ENCODE results near the gene RMP24.
"Not testable (repeated sequence)": the region's sequence is repeated elsewhere in the genome, so short reads cannot be mapped to it uniquely, and the experiment has no call there.

The RMP24 gene

DNA sequence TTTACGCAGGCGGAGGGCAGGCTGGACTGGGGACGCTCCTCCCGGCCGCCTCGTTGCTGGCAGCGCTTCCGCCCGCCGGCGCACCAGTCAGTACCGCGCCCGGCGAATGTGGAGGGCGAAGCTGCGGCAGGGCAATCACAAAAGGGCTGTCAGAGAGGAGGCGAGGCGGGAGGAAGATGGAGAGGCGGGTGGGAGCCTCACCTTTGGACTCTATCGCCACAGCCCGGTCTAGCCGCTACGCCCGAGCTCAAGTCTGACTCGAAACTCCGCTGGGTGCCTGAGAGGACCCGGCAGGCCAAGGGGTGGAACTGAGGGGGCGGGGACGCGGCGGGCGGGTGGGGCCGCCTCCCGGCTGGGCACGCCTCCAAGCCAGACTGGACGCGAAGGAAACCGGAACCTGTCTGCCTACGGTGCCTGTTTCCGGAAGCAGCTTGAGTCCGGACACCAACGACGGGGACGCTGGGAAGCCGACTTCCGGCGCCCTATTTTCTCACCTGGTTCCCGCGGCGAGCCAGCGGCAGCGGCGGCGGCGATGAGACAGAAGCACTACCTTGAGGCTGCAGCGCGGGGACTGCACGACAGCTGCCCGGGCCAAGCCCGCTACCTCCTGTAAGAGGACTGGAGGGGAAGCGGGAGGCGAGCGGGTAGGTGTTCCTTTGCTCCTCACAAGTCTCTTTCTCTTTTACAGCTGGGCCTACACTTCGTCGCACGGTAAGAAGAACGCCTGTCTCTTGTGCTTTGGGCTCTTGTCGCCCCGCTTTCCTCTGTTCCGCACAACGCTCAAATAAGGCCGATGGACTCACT is at the start of gene RMP24:
RMP24 (plus strand) TSS at position 483 of the 804 bp plus-strand sequence.
- DNase-seq (ENCODE audit: low spot score): peak; percentile 95

DNA sequence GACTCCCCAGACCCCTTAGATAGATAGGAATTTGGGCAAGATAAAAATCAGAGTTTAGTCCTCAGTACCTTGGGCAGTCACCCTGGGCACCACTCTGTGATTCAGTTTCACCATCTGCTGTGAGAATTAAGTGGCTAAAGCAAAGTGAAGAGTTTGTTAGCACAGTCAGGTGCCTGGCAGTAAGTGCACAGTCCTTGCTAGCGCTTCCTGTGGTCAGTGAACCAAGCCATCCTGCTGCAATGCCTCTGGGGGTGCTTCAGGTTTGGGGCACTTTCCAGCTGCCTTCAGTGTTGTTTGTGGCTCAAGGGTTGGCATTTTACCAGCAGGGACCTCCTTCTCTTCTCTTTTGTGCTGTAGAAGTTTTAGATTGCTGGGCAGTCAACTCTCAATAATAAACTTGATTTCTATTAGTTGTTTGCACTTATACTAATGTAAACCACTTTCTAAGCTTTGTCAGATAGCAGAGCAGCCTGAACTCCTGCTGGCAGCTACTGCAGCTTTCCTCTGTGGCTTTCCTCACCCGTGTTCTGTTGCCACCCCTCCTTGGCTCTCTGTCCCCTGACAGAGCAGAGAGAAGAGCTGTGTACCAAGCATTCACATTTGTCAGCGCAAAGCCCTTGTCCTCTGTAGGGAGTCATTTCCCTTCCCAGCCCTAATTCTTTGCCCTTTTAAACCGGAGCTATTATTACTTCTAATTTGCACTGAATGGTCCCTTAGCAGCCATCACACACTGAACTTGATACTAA is 48.4 kb upstream of the RMP24 start:
- no peak for DNase-seq (ENCODE audit: low spot score)

DNA sequence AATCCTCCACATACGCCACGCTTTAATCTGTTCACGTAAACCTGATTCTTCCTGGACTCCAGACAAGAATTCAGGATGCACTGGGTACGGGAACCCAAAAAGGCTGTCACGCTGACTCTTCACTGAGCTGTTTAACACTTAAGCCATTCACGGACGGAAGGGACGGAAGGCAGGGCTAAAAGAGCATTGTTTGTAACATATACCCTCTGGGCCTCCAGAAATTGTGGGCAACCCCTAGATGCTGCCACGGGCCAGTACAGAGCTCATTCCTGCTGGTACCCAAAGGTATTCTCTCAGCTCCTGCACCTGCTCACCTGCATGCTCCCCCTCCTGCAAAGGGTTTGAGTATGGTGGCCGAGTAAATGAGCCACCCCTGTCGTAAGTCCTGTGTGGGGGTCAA is 45.6 kb upstream of the RMP24 start:
- DNase-seq (ENCODE audit: low spot score): no peak

DNA sequence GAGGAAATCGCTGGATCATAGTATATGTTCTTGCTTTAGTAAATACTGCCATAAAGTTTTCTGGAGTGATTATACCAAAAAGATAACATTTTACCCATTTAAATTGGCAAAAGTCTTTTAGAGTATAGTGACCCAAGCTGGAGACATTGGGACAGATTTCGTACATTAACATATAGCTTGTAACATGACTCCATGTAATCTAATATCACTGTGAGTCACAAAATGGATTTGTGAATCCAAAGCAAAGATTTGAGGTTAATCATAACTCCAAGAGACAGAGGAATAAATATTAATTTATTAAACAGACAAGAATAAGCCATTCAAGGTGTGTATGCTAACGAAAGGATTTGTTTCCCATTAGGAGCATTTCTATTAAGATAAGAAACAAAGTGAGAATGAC is 45.0 kb upstream of the RMP24 start:
- no peak for DNase-seq (ENCODE audit: low spot score)

DNA sequence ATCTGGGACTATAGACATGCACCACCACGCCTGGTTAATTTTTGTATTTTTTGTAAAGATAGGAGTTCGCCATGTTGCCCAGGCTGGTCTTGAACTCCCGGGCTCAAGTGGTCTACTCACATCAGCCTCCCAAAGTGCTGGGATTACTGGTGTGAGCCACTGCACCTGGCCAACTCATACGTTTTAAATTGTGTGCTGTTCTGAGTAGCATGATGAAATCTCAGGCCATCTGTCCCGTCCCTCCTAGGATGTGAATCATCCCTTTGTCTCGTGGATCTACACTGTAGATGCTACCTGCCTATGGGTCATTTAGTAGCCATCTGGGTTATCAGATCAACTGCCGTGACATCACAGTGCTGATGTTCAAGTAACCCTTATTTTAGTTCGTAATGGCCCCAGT is 38.5 kb upstream of the RMP24 start:
- DNase-seq (ENCODE audit: low spot score): peak; percentile 46

DNA sequence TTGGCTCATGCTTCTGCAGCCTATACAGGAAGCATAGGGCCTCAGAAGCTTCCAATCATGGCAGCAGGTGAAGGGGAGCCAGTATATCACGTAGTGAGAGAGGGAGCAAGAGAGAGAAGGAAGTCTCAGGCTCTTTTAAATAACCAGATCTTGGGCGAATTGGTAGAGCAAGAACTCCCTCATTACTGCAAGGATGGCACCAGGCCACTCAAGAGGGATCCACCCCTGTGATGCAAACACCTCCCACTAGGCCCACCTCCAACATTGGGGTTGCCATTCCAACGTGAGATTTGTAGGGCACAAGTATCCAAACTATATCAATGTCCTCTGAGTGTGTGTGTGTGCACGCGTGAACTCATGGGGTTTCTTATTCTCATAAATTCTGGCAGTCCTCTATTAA is 37.6 kb upstream of the RMP24 start:
- no peak for DNase-seq (ENCODE audit: low spot score)

DNA sequence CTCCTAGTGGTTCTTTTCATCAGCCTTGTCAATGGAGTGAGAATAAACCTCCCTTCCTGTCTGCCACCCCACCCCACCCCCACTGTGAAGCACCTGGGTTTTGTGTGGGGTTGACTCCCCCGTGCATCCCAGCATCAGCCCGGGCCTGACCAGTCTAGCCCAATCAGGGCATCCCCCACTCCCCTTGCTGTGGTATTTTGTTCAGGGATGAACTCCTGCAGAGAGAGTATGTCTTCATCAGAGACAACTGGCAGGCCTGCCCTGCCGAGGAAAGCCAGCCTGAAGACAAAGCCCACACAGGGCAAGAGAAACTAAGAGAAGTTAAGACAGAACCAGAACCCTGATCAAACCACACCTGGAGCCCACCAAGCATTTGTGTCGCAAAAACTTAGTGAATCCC is 36.7 kb upstream of the RMP24 start:
- no peak for DNase-seq (ENCODE audit: low spot score)

DNA sequence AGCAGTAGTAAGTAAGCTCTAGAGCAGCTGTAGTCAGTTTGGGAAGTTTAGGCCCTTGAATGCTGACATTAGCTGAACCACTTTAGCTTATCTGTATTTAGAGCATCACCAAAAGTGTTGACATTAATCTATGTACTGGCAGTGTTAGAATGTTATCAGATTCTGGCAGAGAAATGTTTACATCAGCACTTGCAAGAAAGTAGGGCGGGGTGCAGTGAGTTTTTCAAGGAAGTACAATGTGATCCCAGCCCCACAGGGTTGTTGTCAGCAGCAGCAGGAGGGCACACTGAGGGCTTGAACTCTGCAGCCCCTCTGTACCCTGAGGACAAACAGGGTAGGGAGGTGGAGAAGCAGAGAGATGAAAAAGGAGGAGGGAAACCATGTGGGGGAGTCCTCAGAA is 35.5 kb upstream of the RMP24 start:
- no peak for DNase-seq (ENCODE audit: low spot score)

DNA sequence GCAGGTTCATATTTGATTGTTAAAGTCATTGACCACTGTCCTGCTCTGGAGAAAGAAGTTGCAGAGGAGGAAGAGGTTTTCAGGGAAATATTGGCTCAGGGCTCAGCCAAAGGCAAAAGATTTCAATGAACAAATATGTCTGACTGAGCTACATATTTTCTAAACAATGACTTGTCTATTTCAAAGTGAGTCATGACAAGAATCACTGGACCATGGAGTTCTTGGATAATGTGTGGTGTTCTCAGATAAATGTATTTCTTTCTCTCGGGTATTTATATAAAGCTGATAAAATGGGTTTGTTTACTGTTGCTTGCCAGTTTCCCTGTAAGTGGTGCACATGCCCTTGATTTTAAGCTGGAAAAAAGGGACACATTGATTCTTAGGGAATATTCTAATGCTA is 34.3 kb upstream of the RMP24 start:
- no peak for DNase-seq (ENCODE audit: low spot score)

DNA sequence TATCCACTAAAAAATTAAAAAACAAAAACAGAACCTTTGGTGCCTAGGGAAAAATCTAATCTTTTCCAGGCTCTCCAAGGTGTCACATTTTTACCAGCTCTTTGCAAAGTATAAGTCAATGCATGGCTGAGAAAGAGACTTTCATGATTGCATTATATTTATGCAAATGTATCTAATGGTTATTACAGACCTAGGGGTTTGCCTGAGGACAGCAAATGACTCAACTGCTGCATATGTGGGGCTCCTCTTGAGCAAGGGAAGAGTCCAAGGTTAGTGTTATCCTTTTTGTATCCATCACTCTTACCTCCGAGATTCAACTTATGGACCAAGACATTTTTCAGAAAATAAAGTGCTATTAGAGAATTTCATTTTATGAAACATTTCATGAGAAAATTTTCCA is 33.9 kb upstream of the RMP24 start:
- no peak for DNase-seq (ENCODE audit: low spot score)

DNA sequence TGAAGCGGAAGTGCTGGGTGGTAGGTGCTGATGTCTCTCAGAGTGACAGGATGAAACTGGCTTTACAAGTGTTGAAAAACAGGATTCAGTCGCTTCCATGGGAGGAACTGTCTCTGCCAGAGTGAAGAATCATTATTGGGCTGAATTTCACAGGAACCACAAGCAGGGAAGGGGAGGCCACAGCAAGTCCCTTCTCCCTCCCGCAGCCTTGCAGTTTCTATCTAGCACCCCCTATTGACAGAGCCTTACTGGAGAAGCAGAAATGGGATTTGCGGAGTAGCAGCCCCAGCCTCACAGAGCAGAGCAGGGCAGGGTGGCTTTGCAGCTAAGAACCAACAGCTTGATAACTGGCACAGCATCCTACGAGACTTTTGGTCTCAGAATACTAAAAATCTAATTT is 33.3 kb upstream of the RMP24 start:
- no peak for DNase-seq (ENCODE audit: low spot score)

DNA sequence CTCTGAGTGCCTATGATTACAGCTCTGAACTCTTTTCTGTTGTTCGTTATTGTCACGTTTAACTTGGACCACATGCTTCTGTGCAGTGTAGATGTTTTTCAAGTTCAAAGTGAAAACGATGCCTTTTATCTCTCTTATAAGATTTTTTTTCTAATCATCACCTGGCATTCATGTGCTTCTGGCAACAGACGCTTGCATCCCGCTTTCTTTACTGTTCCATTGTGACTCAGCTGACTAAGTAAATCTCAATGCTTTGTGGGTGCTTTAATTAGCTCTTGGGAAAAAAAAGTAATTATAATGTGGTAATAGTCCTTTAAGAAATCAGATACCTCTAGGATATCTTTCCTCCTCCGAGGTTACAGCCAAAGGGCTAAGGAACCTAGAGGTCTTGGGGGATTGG is 31.2 kb upstream of the RMP24 start:
- no peak for DNase-seq (ENCODE audit: low spot score)

DNA sequence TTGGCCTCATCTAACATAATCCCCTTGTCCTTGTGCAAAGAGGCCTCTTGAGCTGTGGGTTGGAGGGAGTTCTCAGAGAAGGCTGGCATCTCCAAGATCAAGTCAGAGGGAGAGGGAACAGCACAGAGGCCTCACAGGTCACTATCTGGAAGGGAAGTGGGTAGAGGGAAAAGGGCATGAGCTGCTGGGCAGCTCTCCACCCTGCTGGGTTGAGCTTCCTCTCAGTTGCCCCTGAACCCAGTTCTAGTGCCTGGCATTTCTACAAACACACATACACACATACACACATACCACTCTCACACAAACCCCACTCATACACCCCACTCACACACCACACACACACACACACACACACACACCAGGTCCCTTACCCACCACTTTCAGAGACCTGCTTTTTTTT is 30.3 kb upstream of the RMP24 start:
- DNase-seq (ENCODE audit: low spot score): no peak

DNA sequence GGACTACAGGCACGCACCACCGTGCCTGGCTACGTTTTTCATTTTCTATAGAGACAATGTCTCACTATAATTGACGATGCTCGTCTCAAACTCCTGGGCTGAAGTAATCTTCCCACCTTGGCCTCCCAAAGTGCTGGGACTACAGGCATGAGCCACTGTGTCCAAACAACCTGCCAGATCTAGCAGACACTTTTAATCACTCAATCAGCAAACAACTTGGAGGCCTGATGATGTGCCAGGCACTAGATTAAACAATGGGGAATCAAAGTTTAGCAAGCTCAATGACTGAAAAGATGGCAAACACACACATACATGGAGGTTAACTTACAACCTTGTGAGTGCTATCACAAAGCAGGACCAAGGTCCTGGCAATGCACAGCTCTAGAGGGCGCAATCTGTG is 29.8 kb upstream of the RMP24 start:
- no peak for DNase-seq (ENCODE audit: low spot score)

DNA sequence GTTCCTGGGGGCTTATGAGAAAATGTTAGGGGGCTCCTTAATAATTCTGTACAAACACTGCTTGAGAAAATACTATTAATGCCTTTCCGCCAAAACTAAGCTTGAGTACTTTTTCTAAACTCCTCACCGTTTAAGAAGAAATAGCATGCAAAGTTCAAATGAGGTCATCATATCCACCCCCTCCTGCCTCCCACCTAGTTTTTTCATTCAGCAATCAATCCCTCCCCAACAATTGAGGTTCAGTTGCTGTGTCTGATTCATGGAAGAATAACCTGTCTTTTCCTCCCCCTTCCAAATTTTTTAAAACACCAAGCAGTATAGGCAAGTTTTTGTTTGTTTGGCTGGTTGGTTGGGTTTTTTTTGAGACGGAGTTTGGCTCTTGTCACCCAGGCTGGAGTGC is 24.4 kb upstream of the RMP24 start:
- no peak for DNase-seq (ENCODE audit: low spot score)

DNA sequence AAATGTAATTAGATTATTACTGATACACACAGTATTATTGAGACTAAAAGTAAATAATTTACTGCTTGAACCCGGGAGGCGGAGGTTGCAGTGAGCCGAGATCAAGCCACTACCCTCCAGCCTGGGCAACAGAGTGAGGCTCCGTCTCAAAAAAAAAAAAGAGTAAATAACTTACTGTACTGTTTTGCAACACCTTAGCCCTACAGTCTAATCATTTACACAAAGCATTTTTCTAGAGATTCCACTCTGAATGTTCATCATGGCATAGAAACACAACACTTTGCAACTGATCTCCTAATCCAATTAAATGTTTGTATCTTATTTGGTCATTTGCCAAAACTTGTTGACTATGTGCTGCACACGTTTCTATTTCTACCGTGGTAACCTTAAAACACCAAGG is 23.4 kb upstream of the RMP24 start:
- no peak for DNase-seq (ENCODE audit: low spot score)

DNA sequence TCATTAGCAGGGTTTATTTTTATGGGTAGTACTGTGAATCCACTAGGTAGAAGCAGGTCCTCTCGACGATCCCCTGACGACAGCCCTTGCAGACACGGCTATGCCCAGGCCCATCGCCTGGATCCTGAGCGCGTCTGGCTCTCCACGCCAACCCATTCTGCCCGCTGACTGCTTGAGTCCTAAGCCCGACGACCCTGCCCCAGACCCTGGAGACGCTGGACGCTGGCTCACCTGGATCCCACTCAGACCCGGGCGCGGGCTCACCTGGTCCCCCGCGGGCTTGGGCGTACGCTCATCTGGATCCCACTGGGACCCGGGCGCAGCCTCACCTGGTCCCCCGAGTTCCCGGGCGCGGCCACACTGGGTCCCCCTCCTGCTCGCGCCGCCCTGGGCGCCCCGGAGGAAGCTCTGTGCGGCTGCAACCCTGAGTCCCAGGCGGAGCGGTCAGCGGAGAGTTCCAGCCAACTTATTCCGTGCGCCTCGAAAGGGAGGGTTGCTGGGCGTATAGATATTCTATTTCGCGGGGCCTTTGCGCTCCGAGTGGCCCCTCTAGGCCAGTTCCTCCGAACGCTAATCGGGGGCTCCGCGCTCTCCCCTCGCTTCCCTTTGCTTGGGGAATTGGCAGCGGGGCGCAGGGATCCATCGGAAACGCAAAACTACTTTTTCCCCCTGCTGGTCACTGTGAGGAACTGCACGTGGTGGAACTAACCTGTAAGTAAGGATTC is 22.4 kb upstream of the RMP24 start:
- DNase-seq (ENCODE audit: low spot score): peak; percentile 63

DNA sequence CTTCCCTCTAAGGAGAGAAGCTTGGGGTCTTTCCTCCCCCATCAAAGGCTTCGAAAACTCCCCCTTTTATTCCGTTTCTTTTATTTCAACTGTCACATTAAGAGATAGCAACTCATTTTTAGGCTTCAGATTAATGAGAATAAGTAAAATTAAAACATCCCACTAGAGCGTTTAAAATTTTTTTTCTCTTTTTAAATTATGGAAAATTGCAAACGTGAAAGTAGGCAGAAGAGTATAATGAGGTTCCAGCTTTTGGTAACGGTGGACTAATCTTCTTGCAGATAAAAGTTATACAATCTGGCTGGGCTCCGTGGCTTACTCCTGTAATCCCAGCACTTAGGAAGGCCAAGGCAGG is 21.9 kb upstream of the RMP24 start:
- no peak for DNase-seq (ENCODE audit: low spot score)

DNA sequence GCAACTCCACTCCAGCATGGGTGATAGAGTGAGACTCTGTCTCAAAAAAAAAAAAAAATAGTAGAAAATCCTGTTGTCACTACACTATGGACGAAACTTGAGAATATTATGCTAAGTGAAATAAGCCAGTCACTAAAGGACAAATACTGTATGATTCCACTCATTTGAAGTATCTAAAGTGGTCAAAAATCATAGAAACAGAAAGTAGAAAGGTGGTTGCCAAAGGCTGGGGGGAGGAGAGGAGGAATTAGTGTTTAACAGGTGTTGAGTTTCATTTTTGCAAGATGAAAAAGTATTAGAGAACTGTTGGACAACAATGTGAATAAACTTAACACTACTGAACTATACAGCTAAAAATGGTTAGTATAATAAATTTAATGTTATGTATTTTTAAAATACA is 18.8 kb upstream of the RMP24 start:
- no peak for DNase-seq (ENCODE audit: low spot score)

DNA sequence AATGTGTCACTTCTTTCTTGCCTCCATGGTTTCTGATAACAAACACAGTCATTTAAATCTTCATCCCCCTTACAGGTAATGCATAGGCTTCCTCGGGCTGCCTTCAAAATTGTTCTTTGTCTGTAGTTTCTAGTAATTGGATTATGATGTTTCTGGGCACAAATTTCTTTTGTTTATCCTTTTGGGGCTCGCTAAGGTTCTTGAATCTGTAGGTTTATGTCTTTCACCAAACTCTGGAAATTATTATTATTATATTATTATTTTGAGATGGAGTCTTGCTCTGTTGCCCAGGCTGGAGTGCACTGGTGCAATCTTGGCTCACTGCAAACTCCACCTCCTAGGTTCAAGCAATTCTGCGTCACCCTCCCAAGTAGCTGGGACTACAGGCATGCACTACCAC is 16.3 kb upstream of the RMP24 start:
- DNase-seq (ENCODE audit: low spot score): no peak

DNA sequence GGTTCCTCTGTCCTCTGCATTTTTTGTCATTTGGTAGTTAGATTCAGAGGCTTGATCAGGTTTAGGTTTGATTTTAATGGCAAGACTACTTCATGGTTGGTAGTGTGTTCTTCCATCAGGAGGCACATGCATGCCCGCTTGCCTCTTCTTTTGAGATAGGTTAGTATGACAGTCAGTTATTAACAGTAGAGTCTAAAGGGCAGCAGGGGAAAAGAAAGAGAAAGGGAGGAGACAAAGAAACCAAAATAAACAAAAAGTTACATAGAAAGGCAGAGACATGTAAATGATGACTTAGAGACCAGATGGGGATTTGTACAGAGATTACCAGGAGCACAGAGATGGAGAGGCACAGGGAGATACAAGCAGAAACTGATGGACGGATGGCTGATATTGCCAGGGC is 10.2 kb upstream of the RMP24 start:
- no peak for DNase-seq (ENCODE audit: low spot score)

DNA sequence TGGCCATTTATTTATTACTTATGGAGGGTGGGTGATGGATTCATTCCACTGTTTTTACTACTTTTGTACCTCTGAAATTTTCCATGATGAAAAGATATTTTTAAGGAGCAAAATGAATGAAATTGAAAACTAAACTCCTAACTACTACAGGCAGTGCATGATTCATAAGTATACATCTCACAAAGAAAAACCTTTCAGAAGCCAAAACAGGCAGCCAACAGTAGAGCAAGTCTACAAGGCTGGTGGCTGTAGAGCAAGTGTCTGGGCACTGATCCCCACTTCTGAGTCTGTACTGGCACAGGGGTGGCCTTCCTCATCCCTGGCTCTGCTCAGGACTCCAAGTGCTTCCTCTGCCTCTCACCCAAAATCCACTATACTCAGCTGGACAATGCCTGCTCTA is 8.2 kb upstream of the RMP24 start:
- no peak for DNase-seq (ENCODE audit: low spot score)

DNA sequence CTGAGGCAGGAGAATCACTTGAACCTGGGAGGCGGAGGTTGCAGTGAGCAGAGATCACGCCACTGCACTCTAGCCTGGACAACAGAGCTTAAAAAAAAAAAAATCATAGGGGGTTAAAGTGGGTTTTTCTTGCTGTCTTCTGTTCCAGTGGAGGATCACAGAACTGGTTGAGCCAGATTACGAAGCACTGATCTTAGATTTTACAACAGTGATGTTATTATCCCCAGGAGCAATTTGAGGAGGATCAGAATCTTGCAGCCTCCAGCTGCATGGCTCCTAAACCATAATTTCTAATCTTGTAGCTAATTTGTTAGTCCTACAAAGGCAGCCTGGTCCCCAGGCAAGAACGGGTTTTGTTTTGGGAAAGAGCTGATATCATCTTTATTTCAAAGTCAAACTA is 4.6 kb upstream of the RMP24 start:
- not testable (repeated sequence) for DNase-seq (ENCODE audit: low spot score)

All from SK-N-DZ (cell line).